Thyroid gland (tissue), 4 donors: ENCODE data around the gene SERINC4.

Experiments
- POLR2A ChIP-seq, 2 donors: fragments of 450-650 bp; IDR thresholded peaks; one replicate each; pipeline ENCODE4 v1.6.1; 2017; ENCODE audit warnings: antibody characterized with exemption in 2 of 2, mild to moderate bottlenecking in 2 of 2, moderate library complexity in 1 of 2
- TF ChIP-seq, protein P1 (sequence below), 6 experiments: fragments of 200-600 bp in 3 of 6; fragments of 450-650 bp in 3 of 6; sonication (generic) in 3 of 6; IDR thresholded peaks; one replicate each; pipeline ENCODE4 v1.5.1; 2016 to 2019; ENCODE audit warnings: antibody characterized with exemption in 6 of 6, mild to moderate bottlenecking in 2 of 6, inconsistent platforms in 1 of 6, moderate library complexity in 1 of 6

DNA sequence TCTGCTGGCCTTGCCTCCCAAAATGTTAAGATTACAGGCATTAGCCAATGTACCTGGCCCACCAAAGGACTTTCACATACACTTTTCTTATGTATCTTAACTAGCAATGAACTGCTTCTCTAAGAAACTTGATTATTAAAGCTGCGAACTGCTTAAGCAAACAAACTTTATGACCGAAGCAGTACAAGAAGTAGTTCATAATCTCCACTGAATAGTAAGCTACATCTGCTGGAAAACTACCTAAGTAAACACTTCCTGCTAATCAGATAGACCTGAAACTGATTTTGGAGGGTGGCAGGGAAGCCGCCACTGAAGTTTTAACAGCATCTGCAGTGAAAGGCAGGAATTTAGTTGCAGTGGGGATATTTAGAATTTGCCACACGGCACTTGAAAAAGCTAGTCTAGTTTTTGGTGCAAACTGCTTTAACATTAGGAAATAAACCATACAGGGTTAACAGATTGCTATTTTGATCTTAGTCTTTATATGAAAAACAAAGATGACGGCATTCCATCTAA is 8.5 kb upstream of the SERINC4 start:
- no peak for TF ChIP-seq POLR2A (IDR thresholded peaks at IDR 0.05)
- TF ChIP-seq, protein P1, sequence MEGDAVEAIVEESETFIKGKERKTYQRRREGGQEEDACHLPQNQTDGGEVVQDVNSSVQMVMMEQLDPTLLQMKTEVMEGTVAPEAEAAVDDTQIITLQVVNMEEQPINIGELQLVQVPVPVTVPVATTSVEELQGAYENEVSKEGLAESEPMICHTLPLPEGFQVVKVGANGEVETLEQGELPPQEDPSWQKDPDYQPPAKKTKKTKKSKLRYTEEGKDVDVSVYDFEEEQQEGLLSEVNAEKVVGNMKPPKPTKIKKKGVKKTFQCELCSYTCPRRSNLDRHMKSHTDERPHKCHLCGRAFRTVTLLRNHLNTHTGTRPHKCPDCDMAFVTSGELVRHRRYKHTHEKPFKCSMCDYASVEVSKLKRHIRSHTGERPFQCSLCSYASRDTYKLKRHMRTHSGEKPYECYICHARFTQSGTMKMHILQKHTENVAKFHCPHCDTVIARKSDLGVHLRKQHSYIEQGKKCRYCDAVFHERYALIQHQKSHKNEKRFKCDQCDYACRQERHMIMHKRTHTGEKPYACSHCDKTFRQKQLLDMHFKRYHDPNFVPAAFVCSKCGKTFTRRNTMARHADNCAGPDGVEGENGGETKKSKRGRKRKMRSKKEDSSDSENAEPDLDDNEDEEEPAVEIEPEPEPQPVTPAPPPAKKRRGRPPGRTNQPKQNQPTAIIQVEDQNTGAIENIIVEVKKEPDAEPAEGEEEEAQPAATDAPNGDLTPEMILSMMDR (IDR thresholded peaks at IDR 0.05) = no peak
